ENCODE measurements around the gene RASA1. TPM values are rescaled to one million over a fixed set of nuclear protein-coding genes. Genes with fewer than 3 reads are reported as not detected.

RASA1 gene
- total and polyA plus RNA-seq, 12 donors: 8.7 to 32.7 (median 24.4) TPM

DNA sequence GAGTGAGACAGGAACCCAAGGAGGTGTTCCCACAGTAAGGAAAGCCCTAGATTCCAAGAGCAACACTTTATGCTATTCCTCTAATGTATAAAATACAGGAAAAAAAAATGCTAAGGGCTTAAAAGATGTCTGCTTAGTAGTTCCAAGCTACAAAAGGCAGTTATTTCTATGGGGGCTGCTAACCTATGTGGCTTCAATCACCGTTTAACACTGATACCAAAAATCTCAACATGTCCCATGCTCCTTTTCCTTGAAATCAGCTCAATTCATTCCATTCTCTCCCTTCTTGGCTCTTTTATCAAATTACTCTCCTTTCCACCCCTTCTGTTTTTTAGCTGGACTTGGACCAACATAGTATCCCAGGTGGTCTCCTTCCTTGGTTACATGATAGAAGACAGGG lies 124.5 kb downstream of the RASA1 start:
- H3K4me3 ChIP-seq: no peak overlapping the region
- H3K9me3 ChIP-seq (replicated peaks in 1 of 3): no peaks in the 10 kb centered on the region
- no peak for DNase-seq
- WGBS, 4 donors: 89 to 95% (median 92%) methylated on average over 1 of the region's 1 CpG
- TF ChIP-seq, protein P1, sequence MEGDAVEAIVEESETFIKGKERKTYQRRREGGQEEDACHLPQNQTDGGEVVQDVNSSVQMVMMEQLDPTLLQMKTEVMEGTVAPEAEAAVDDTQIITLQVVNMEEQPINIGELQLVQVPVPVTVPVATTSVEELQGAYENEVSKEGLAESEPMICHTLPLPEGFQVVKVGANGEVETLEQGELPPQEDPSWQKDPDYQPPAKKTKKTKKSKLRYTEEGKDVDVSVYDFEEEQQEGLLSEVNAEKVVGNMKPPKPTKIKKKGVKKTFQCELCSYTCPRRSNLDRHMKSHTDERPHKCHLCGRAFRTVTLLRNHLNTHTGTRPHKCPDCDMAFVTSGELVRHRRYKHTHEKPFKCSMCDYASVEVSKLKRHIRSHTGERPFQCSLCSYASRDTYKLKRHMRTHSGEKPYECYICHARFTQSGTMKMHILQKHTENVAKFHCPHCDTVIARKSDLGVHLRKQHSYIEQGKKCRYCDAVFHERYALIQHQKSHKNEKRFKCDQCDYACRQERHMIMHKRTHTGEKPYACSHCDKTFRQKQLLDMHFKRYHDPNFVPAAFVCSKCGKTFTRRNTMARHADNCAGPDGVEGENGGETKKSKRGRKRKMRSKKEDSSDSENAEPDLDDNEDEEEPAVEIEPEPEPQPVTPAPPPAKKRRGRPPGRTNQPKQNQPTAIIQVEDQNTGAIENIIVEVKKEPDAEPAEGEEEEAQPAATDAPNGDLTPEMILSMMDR (IDR thresholded peaks at IDR 0.05): no peak
- no peak for TF ChIP-seq POLR2A (IDR thresholded peaks at IDR 0.05)
- intact Hi-C loops (cut with DNase I): loop anchor here in 1 of 2 donors (10.0 kb wide), 1 partner anchor 117 kb away; no protein-coding TSS in a partner anchor
- peaks cover 19 to 33% of the 10 kb centered on the region in 2 donors for H3K4me1 ChIP-seq (replicated peaks in 1 of 2)
- H3K27me3 ChIP-seq: no peaks in the 10 kb centered on the region
- H3K27ac ChIP-seq: peak overlapping the region in 2 of 5 donors; percentile 19 to 79
- peaks cover 0 to 81% of the 10 kb centered on the region in 2 donors for H3K36me3 ChIP-seq (replicated peaks in 1 of 2)

DNA sequence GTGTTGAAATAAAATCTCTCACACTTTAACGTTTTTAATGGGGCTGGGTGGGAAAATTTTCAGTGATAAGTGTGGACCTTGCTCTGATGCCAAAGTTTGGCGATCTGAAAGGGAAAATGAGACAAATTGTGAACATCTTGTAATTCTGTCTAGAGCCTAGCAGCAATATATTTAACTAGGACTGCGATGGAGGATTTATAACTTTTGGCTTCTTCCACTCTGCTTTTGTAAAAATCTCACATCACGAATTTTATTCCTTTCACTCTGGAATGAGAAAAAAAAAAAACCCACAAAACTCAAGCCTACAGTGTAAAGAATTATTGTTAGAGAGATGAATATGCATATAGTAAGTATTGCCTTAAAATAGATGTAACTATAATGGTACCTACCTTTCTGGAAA lies 125.1 kb downstream of the RASA1 start:
- Histone ChIP-seq H3K36me3 (replicated peaks in 1 of 2) (peaks cover 0 to 82% of the 10 kb centered on the region in 2 donors), H3K27ac (peak overlapping the region in 3 of 5 donors; percentile 50 to 79 (median 76)), H3K9me3 (replicated peaks in 1 of 3) (no peaks in the 10 kb centered on the region), H3K4me1 (replicated peaks in 1 of 2) (peaks cover 19 to 33% of the 10 kb centered on the region in 2 donors), H3K27me3 (no peaks in the 10 kb centered on the region), H3K4me3 (no peak overlapping the region)
- no peak for DNase-seq
- intact Hi-C loops (cut with DNase I): loop anchor here in 1 of 2 donors (10.0 kb wide), 1 partner anchor 118 kb away; no protein-coding TSS in a partner anchor
- 47 to 60% (median 52%) methylated on average over 4 of the region's 4 CpGs for WGBS, 4 donors
- TF ChIP-seq POLR2A (IDR thresholded peaks at IDR 0.05): no peak
- TF ChIP-seq, protein P1 (IDR thresholded peaks at IDR 0.05): no peak

DNA sequence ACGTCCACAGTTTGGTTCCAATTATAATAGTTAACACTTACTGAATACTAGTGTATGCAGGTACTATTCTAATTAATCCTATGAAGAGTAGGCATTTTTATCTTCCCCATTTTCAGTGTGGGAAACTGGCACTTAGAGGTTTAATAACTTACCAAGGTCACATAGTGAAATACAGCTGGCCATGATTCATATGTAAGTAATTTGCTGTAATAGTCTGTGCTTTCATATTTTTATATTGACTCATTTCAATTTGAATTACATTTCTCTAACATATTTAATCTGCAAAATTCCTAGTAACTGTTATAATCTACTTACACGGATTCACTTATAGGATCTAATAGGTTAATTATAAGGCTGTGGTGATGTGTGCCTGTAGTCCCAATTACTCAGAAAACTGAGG lies 125.6 kb downstream of the RASA1 start:
- intact Hi-C loops (cut with DNase I): loop anchor here in 1 of 2 donors (10.0 kb wide), 1 partner anchor 119 kb away; no protein-coding TSS in a partner anchor
- TF ChIP-seq POLR2A (IDR thresholded peaks at IDR 0.05): no peak
- TF ChIP-seq, protein P1 (IDR thresholded peaks at IDR 0.05): no peak
- Histone ChIP-seq H3K9me3 (replicated peaks in 1 of 3) (no peaks in the 10 kb centered on the region), H3K4me1 (replicated peaks in 1 of 2) (peaks cover 19 to 33% of the 10 kb centered on the region in 2 donors), H3K4me3 (no peak overlapping the region), H3K36me3 (replicated peaks in 1 of 2) (peaks cover 0 to 88% of the 10 kb centered on the region in 2 donors), H3K27me3 (no peaks in the 10 kb centered on the region), H3K27ac (peak overlapping the region in 4 of 5 donors; percentile 49 to 79 (median 63))
- 36 to 49% (median 41%) methylated on average over 2 of the region's 2 CpGs for WGBS, 4 donors
- DNase-seq: no peak

DNA sequence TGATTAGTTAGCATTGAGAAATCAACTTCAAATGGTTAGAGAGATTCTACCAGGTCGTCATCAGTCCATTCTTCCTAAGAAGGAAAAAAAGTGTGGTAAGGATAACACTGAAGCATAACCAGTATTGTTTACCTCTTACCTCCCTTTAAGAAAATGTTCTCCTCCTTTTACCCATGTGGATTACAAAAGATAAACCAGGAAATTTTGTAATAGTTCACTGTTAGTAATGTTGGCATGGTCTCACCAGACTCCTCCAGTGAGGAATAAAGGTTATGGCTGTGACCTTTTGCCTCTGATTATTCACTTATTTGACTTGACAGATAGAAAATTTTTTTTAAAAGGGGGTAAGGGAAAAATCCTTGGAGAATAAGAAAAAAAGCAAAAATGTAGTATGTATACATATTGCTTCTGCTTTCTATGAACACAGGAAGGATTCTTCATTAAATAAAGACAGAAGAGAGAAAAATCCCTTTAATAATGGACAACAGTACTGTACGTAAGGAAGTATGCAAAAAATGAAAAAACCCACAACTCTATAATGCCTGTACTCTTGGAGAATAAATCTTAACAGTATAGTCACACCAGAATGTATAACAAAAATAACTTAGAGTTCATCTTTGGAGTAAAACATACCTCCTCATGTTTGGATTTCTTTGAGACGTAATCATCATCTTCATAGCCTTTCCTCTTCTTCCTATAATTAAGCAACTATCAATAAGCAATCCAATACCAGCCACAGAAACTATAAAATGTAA lies 126.9 kb downstream of the RASA1 start:
- no peak for TF ChIP-seq POLR2A (IDR thresholded peaks at IDR 0.05)
- TF ChIP-seq, protein P1 (IDR thresholded peaks at IDR 0.05): no peak
- intact Hi-C loops (cut with DNase I): loop anchor here in 1 of 2 donors (10.0 kb wide), 1 partner anchor 120 kb away; no protein-coding TSS in a partner anchor
- H3K36me3 ChIP-seq (replicated peaks in 1 of 2): peaks cover 0 to 84% of the 10 kb centered on the region in 2 donors
- H3K4me3 ChIP-seq: no peak overlapping the region
- no peaks in the 10 kb centered on the region for H3K27me3 ChIP-seq
- DNase-seq: no peak
- H3K27ac ChIP-seq: peak overlapping the region in 3 of 5 donors; percentile 13 to 76 (median 33)
- 83 to 88% (median 85%) methylated on average over 3 of the region's 3 CpGs for WGBS, 4 donors
- H3K9me3 ChIP-seq (replicated peaks in 1 of 3): no peaks in the 10 kb centered on the region
- peaks cover 19 to 40% of the 10 kb centered on the region in 2 donors for H3K4me1 ChIP-seq (replicated peaks in 1 of 2)
